Activated naive CD8-positive, alpha-beta T cell (primary cell): ENCODE results near the gene PGLYRP2.
A peak's percentile ranks its signal among the peaks of the same experiment; 100 is the strongest.

ENCODE experiments used
- H3K27ac Mint-ChIP-seq: one replicate; pipeline ENCODE4 v1.8.0; 2021; ENCODE audit warnings: mixed read lengths
- H3K27me3 Mint-ChIP-seq: one replicate; pipeline ENCODE4 v1.8.0; 2021; ENCODE audit warnings: mixed read lengths
- H3K36me3 Mint-ChIP-seq: one replicate; pipeline ENCODE4 v1.8.0; 2021; ENCODE audit warnings: mixed read lengths
- H3K4me1 Mint-ChIP-seq: one replicate; pipeline ENCODE4 v1.8.0; 2021; ENCODE audit warnings: low read depth, mixed read lengths
- H3K4me3 Mint-ChIP-seq: one replicate; pipeline ENCODE4 v1.8.0; 2021; ENCODE audit warnings: mild to moderate bottlenecking, mixed read lengths
- H3K9me3 Mint-ChIP-seq: one replicate; pipeline ENCODE4 v1.8.0; 2021; ENCODE audit warnings: low read depth, mixed read lengths

The PGLYRP2 gene

GRCh38 chr19:15452111-15453047 is 26.9 kb downstream of the PGLYRP2 start:
- Mint-ChIP-seq H3K27me3 (no peaks in the 10 kb centered on the region), H3K27ac (no peak overlapping the region), H3K9me3 (no peaks in the 10 kb centered on the region), H3K4me1 (peaks cover 33% of the 10 kb centered on the region), H3K36me3 (no peaks in the 10 kb centered on the region), H3K4me3 (no peak overlapping the region)

DNA sequence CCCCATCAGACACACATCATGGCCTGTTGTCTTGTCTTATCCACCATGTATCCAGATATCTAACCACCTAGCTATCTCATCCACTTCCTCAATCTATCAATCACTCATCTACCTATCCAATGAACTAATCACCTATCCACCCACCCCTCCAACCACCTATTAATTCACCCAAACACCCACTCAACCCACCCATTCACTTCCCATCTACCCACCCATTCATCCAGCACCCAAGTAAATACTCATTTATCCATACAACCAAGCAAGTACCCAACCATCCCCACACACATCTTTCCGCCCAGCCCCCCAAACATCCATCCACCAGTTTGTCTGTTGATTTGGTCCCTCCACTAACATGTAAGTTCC is 28.8 kb downstream of the PGLYRP2 start:
- Mint-ChIP-seq H3K4me3 (peak overlapping the region; percentile 87), H3K27ac (peak overlapping the region; percentile 90), H3K36me3 (no peaks in the 10 kb centered on the region), H3K4me1 (peaks cover 36% of the 10 kb centered on the region), H3K27me3 (no peaks in the 10 kb centered on the region), H3K9me3 (no peaks in the 10 kb centered on the region)

GRCh38 chr19:15449620-15450527 is 29.4 kb downstream of the PGLYRP2 start, which contains the start of gene WIZ:
WIZ (minus strand) TSS chr19:15449956; CDS start chr19:15448307, 1,649 bp downstream.
- Mint-ChIP-seq H3K27me3 (no peaks in the 10 kb centered on the region), H3K36me3 (no peaks in the 10 kb centered on the region), H3K27ac (peak within 1 kb of the TSS; percentile 90), H3K4me1 (peaks cover 30% of the 10 kb centered on the region), H3K9me3 (no peaks in the 10 kb centered on the region), H3K4me3 (peak within 1 kb of the TSS; percentile 87)

DNA sequence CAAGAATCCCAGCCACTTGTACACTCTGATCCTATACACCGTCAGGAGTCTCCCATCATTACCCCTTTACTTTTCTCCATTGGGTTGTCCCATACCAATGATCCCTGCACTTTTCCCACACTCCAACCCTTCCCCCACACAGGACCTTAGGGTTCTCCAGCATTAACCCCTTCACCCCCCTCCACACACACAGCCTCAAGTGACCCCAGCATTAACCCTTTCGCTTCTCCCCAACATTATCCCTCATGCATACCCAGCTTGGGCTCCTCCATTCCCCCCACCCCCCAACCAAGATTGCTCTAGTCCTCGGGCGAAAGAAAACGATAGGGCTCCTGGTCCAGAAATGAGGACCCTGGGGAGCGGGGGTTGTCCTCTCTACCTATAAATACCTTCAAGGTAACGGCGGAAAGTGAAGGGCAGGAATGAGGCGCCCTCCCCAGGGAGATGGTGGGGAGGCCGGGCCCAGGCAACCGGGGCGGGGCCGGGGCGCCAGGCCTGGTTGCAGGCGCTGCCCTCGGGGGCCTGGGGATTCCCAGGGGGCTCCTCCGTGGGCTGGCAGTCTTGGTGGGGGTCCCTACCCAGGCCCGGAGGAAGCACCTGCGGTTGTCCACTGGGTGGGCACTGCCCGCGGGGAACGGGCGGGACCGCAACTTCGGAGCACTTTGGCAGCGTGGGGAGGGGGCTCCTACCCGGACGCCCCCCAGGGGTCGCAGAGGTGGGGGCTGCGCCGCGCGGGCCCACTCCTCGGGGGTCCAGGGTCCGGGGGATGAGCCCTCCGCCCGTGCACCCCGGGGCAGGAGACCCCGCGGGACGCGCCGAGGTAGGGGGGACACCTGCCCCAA is 30.3 kb downstream of the PGLYRP2 start:
- H3K4me3 Mint-ChIP-seq, result peak overlapping the region; percentile 77
- no peaks in the 10 kb centered on the region for H3K9me3 Mint-ChIP-seq
- no peaks in the 10 kb centered on the region for H3K36me3 Mint-ChIP-seq
- no peaks in the 10 kb centered on the region for H3K27me3 Mint-ChIP-seq
- peak overlapping the region; percentile 75 for H3K27ac Mint-ChIP-seq
- H3K4me1 Mint-ChIP-seq, result peaks cover 26% of the 10 kb centered on the region

- Mint-ChIP-seq H3K27me3 (no peaks in the 10 kb centered on the region), H3K27ac (peak overlapping the region; percentile 75), H3K4me3 (peak overlapping the region; percentile 77), H3K9me3 (no peaks in the 10 kb centered on the region), H3K36me3 (no peaks in the 10 kb centered on the region), H3K4me1 (peaks cover 26% of the 10 kb centered on the region)
Observed at GRCh38 chr19:15448044-15448777, 31.1 kb downstream of the PGLYRP2 start.

GRCh38 chr19:15447057-15447456 is 32.2 kb downstream of the PGLYRP2 start:
- H3K27me3 Mint-ChIP-seq, result no peaks in the 10 kb centered on the region
- H3K27ac Mint-ChIP-seq, result no peak overlapping the region
- H3K4me1 Mint-ChIP-seq, result peaks cover 26% of the 10 kb centered on the region
- H3K4me3 Mint-ChIP-seq, result no peak overlapping the region
- H3K36me3 Mint-ChIP-seq, result no peaks in the 10 kb centered on the region
- no peaks in the 10 kb centered on the region for H3K9me3 Mint-ChIP-seq

GRCh38 chr19:15445807-15446376 is 33.4 kb downstream of the PGLYRP2 start:
- H3K9me3 Mint-ChIP-seq, result no peaks in the 10 kb centered on the region
- no peak overlapping the region for H3K27ac Mint-ChIP-seq
- peaks cover 20% of the 10 kb centered on the region for H3K4me1 Mint-ChIP-seq
- no peak overlapping the region for H3K4me3 Mint-ChIP-seq
- H3K36me3 Mint-ChIP-seq, result no peaks in the 10 kb centered on the region
- no peaks in the 10 kb centered on the region for H3K27me3 Mint-ChIP-seq

- Mint-ChIP-seq H3K4me3 (no peak overlapping the region), H3K27ac (no peak overlapping the region), H3K9me3 (no peaks in the 10 kb centered on the region), H3K36me3 (no peaks in the 10 kb centered on the region), H3K4me1 (peaks cover 13% of the 10 kb centered on the region), H3K27me3 (no peaks in the 10 kb centered on the region)
Observed at GRCh38 chr19:15445227-15445605, 34.1 kb downstream of the PGLYRP2 start.

- H3K27me3 Mint-ChIP-seq, result no peaks in the 10 kb centered on the region
- H3K36me3 Mint-ChIP-seq, result no peaks in the 10 kb centered on the region
- no peak overlapping the region for H3K4me3 Mint-ChIP-seq
- no peaks in the 10 kb centered on the region for H3K9me3 Mint-ChIP-seq
- no peak overlapping the region for H3K27ac Mint-ChIP-seq
- peaks cover 11% of the 10 kb centered on the region for H3K4me1 Mint-ChIP-seq
Observed at GRCh38 chr19:15444505-15445226, 34.6 kb downstream of the PGLYRP2 start.

- H3K9me3 Mint-ChIP-seq, result no peaks in the 10 kb centered on the region
- H3K36me3 Mint-ChIP-seq, result no peaks in the 10 kb centered on the region
- H3K4me3 Mint-ChIP-seq, result no peak overlapping the region
- peaks cover 9% of the 10 kb centered on the region for H3K4me1 Mint-ChIP-seq
- H3K27me3 Mint-ChIP-seq, result no peaks in the 10 kb centered on the region
- H3K27ac Mint-ChIP-seq, result no peak overlapping the region
Observed at GRCh38 chr19:15443838-15444237, 35.5 kb downstream of the PGLYRP2 start.

- Mint-ChIP-seq H3K9me3 (no peaks in the 10 kb centered on the region), H3K4me3 (no peak overlapping the region), H3K27me3 (no peaks in the 10 kb centered on the region), H3K27ac (no peak overlapping the region), H3K4me1 (peaks cover 4% of the 10 kb centered on the region), H3K36me3 (no peaks in the 10 kb centered on the region)
Observed at GRCh38 chr19:15443325-15443724, 36.0 kb downstream of the PGLYRP2 start.

GRCh38 chr19:15442142-15442920 is 37.0 kb downstream of the PGLYRP2 start:
- peaks cover 2% of the 10 kb centered on the region for H3K4me1 Mint-ChIP-seq
- H3K9me3 Mint-ChIP-seq, result no peaks in the 10 kb centered on the region
- H3K27me3 Mint-ChIP-seq, result no peaks in the 10 kb centered on the region
- H3K36me3 Mint-ChIP-seq, result no peaks in the 10 kb centered on the region
- no peak overlapping the region for H3K27ac Mint-ChIP-seq
- H3K4me3 Mint-ChIP-seq, result no peak overlapping the region

GRCh38 chr19:15441317-15441716 is 38.0 kb downstream of the PGLYRP2 start:
- no peaks in the 10 kb centered on the region for H3K9me3 Mint-ChIP-seq
- H3K4me3 Mint-ChIP-seq, result no peak overlapping the region
- H3K27ac Mint-ChIP-seq, result no peak overlapping the region
- peaks cover 1% of the 10 kb centered on the region for H3K4me1 Mint-ChIP-seq
- no peaks in the 10 kb centered on the region for H3K36me3 Mint-ChIP-seq
- no peaks in the 10 kb centered on the region for H3K27me3 Mint-ChIP-seq
